Measurements from ENCODE around the gene MTCP1. TPM values are rescaled to one million over a fixed set of nuclear protein-coding genes. Genes with fewer than 3 reads are reported as not detected.

The MTCP1 gene, protein sequence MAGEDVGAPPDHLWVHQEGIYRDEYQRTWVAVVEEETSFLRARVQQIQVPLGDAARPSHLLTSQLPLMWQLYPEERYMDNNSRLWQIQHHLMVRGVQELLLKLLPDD
- 6.2 and 9.6 TPM in 2 replicates for total RNA-seq (2011; cell fraction: chromatin; rRNA removed; ENCODE audit: low replicate concordance)
- 6.0 and 8.0 TPM in 2 replicates for total RNA-seq (2011; cell fraction: nucleolus; rRNA removed)
- 9.2 and 16.0 TPM in 2 replicates for total RNA-seq (2011; cell fraction: nucleoplasm; rRNA removed)
- total RNA-seq (2014; rRNA removed): 19.1 and 28.0 TPM in 2 replicates
- 24.2 and 27.1 TPM in 2 replicates for total RNA-seq (2014; rRNA removed; fragmentation: Illumina TruSeq; extraction: Trizol)
- total RNA-seq (2015; rRNA removed; fragmentation: Illumina TruSeq; extraction: Trizol): 17.0 and 20.8 TPM in 2 replicates
- 22.9 and 27.6 TPM in 2 replicates for total RNA-seq (2021)
- 18.5 and 27.6 TPM in 2 replicates for polyA plus RNA-seq (2011; rRNA removed)
- 3.2 and 6.2 TPM in 2 replicates for polyA plus RNA-seq (2011; cell fraction: cytosol; rRNA removed)
- polyA plus RNA-seq (2011; cell fraction: nucleus; rRNA removed): 28.8 and 30.6 TPM in 2 replicates
- polyA plus RNA-seq (2012): 23.5 and 33.1 TPM in 2 replicates
- 16.0 and 20.0 TPM in 2 replicates for polyA plus RNA-seq (2014; fragmentation: Illumina TruSeq; extraction: Trizol)
- polyA plus RNA-seq (2014; fragmentation: Nextera tagmentation; extraction: Ambion mirVana): 10 to 100 TPM; 12.7 to 20.9 TPM
- 18.5 and 25.0 TPM in 2 replicates for polyA plus RNA-seq (2014; rRNA removed)
- polyA minus RNA-seq (2011; rRNA and poly(A)+ RNA removed): 8.8 and 15.1 TPM in 2 replicates
- 5.2 and 10.8 TPM in 2 replicates for polyA minus RNA-seq (2011; cell fraction: cytosol; rRNA and poly(A)+ RNA removed)
- polyA minus RNA-seq (2011; cell fraction: nucleus; rRNA and poly(A)+ RNA removed): 6.9 and 8.2 TPM in 2 replicates
- Bru-seq, nascent RNA: percentile 33 among the genes with signal in this experiment
- BruChase-seq, experiment 1, labeled RNA remaining after a 2-hour chase: percentile 31 among the genes with signal in this experiment
- percentile 32 among the genes with signal in this experiment for BruChase-seq, experiment 2, labeled RNA remaining after a 6-hour chase
- long read RNA-seq, experiment 1, partial matches to known transcripts: 0 of 22 reads
- long read RNA-seq, experiment 1, other reads (novel, unspliced or antisense): 19 of 22 reads
- long read RNA-seq, experiment 2, partial matches to known transcripts: 1 of 6 reads
- long read RNA-seq, experiment 2, other reads (novel, unspliced or antisense): 5 of 6 reads
- long read RNA-seq, experiment 3, partial matches to known transcripts: 0 of 8 reads
- long read RNA-seq, experiment 3, other reads (novel, unspliced or antisense): 7 of 8 reads

DNA sequence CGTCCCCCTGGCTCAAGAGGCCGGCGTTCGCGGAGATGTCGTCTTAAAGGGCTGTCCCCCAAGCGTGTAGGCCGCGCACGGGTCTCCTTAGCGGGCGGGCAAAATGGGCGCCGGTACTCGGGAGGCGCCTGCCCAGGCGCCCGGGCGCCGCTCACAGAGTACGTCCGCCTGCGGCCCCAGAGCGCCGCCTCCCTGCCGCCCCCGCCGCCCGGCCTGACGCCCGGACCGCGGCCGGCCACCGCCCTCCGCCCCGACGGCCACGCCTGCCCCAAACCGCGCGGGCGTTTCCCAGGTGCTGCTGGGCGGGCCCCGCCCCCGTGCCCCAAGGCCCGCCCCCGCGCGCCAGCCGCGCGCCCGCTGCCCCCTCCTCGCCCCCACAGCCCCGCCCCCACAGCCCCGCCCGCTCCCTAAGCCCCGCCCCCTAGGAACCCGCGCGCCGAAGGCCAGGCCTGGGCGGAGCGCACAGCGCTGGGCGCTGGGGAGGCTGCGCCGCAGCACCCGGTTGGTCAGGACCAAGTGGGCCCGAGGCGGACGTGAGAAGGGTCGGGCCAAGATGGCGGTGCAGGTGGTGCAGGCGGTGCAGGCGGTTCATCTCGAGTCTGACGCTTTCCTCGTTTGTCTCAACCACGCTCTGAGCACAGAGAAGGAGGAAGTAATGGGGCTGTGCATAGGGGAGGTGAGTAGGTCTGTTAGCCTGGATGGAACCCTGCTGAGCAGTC lies at the start of gene MTCP1, which contains the start of the genes BRCC3 and CMC4:
TSS of gene MTCP1 (minus strand) at position 162 of the 719 bp plus-strand sequence. CDS start 5,126 bp downstream, outside the sequence.
TSS of gene BRCC3 (plus strand) at position 534 of the 719 bp plus-strand sequence. CDS start at position 554, 20 bp downstream.
TSS of gene CMC4 (minus strand) at position 162 of the 719 bp plus-strand sequence. CDS start 7,113 bp downstream, outside the sequence.
- WGBS (ENCODE audit: insufficient coverage, low coverage, missing lambda C conversion rate): 1% methylated on average over 32 of the region's 81 CpGs
- Histone ChIP-seq H3K9me1 (ENCODE audit: control insufficient read depth, insufficient read depth, low read length) (no peaks in the 10 kb centered on the region), H3K4me2 (ENCODE audit: insufficient read depth, low read length) (peak within 1 kb of the TSS; percentile 90), H3K4me1 (replicated peaks in 1 of 2; ENCODE audit: control insufficient read depth in 2 of 2, insufficient read depth in 2 of 2, low read length in 2 of 2) (peaks cover 4 to 11% of the 10 kb centered on the region in 2 experiments; a peak in 4 of 5 replicates), H4K20me1 (replicated peaks; ENCODE audit: control insufficient read depth, insufficient read depth, low read length) (no peaks in the 10 kb centered on the region), H3K9ac (ENCODE audit: insufficient read depth in 1 of 2, low read depth in 2 of 2, low read length in 2 of 2) (peak within 1 kb of the TSS; percentile 82 to 98), H3K9me3 (replicated peaks; ENCODE audit: control insufficient read depth, insufficient read depth, low read depth, low read length) (no peaks in the 10 kb centered on the region), H3K27ac (ENCODE audit: extremely low read depth, low read depth, low read length) (peak within 1 kb of the TSS; percentile 80), H3K79me2 (ENCODE audit: control insufficient read depth, insufficient read depth, low read length) (peaks cover 69% of the 10 kb centered on the region), H3K36me3 (ENCODE audit: control insufficient read depth, insufficient read depth, low read length) (peaks cover 35% of the 10 kb centered on the region), H2AFZ (ENCODE audit: low read depth, low read length) (peak within 1 kb of the TSS; percentile 92), H3K4me3 (peak within 1 kb of the TSS; percentile 71), H3K27me3 (ENCODE audit: control insufficient read depth in 2 of 2, insufficient read depth in 2 of 2, low read length in 2 of 2) (no peaks in the 10 kb centered on the region)
- no TSS peak for BruUV-seq (replicated peaks)
- CTCF ChIA-PET (ENCODE audit: low intra/inter-chr PET ratio): no interaction called here
- DNase-seq (ENCODE audit: extremely low read depth in 1 of 4, low spot score in 3 of 4) (peak; percentile 90 to 94 (median 92)), FAIRE-seq (peak; percentile 79), ATAC-seq (peak; percentile 95)
- POLR2A ChIA-PET: interaction anchor here (0.9 to 1.2 kb wide), 3 partner anchors 10 to 34 kb away, joined by 3 read pairs; no protein-coding TSS in a partner anchor
- intact Hi-C loops (cut with micrococcal nuclease) (loop anchor here (2.0 to 5.0 kb wide), 2 partner anchors 146 to 309 kb away; partner anchors contain the start of genes DKC1 and VBP1), in situ Hi-C loops (cut with MboI) (no loop called here)
- no peak for TF ChIP-seq ZZZ3 (IDR thresholded peaks at IDR 0.05)
- TF ChIP-seq SOX6 (IDR thresholded peaks at IDR 0.05): no peak
- peak; percentile 73 for TF ChIP-seq TAF1 (IDR thresholded peaks at IDR 0.05; ENCODE audit: control insufficient read depth, extremely low read depth, insufficient read depth, low read length, severe bottlenecking)
- no peak for TF ChIP-seq PTBP1 (IDR thresholded peaks at IDR 0.05; ENCODE audit: low read depth, low read length)
- TF ChIP-seq ZNF232 (CRISPR knock-in tag; IDR thresholded peaks at IDR 0.05): no peak
- no peak for TF ChIP-seq EP300 (IDR thresholded peaks at IDR 0.05; ENCODE audit: low read length)
- no peak for TF ChIP-seq BRCA1 (IDR thresholded peaks at IDR 0.05)
- TF ChIP-seq BRCA1 (CRISPR knock-in tag; IDR thresholded peaks at IDR 0.05): no peak
- no peak for TF ChIP-seq BRF1 (IDR thresholded peaks at IDR 0.05; ENCODE audit: borderline replicate concordance, extremely low read depth, insufficient read length)
- TF ChIP-seq SIRT6 (IDR thresholded peaks at IDR 0.05; ENCODE audit: low read depth, low read length): no peak
- TF ChIP-seq, protein P1, sequence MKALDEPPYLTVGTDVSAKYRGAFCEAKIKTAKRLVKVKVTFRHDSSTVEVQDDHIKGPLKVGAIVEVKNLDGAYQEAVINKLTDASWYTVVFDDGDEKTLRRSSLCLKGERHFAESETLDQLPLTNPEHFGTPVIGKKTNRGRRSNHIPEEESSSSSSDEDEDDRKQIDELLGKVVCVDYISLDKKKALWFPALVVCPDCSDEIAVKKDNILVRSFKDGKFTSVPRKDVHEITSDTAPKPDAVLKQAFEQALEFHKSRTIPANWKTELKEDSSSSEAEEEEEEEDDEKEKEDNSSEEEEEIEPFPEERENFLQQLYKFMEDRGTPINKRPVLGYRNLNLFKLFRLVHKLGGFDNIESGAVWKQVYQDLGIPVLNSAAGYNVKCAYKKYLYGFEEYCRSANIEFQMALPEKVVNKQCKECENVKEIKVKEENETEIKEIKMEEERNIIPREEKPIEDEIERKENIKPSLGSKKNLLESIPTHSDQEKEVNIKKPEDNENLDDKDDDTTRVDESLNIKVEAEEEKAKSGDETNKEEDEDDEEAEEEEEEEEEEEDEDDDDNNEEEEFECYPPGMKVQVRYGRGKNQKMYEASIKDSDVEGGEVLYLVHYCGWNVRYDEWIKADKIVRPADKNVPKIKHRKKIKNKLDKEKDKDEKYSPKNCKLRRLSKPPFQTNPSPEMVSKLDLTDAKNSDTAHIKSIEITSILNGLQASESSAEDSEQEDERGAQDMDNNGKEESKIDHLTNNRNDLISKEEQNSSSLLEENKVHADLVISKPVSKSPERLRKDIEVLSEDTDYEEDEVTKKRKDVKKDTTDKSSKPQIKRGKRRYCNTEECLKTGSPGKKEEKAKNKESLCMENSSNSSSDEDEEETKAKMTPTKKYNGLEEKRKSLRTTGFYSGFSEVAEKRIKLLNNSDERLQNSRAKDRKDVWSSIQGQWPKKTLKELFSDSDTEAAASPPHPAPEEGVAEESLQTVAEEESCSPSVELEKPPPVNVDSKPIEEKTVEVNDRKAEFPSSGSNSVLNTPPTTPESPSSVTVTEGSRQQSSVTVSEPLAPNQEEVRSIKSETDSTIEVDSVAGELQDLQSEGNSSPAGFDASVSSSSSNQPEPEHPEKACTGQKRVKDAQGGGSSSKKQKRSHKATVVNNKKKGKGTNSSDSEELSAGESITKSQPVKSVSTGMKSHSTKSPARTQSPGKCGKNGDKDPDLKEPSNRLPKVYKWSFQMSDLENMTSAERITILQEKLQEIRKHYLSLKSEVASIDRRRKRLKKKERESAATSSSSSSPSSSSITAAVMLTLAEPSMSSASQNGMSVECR (CRISPR knock-in tag; IDR thresholded peaks at IDR 0.05): no peak
- TF ChIP-seq EGR1 (conservative IDR thresholded peaks at IDR 0.05): peak; percentile 15; the same call in 1 of the 2 replicates
- no peak for TF ChIP-seq SRSF9 (IDR thresholded peaks at IDR 0.05; ENCODE audit: borderline replicate concordance, low read depth, low read length)
- TF ChIP-seq NCOA6 (IDR thresholded peaks at IDR 0.05): no peak
